Measurements from ENCODE around the gene DNMT3L.

DNMT3L gene

GRCh38 chr21:44267655-44268142 is 6.0 kb upstream of the DNMT3L start:
- Histone ChIP-seq H3K4me2 (ENCODE audit: low read depth, low read length, poor library complexity, severe bottlenecking) (no peak overlapping the region), H3K9me3 (ENCODE audit: insufficient read depth, low read length) (no peaks in the 10 kb centered on the region), H3F3A (ENCODE audit: insufficient read depth) (no peaks in the 10 kb centered on the region), H3K27ac (ENCODE audit: low read depth, low read length) (no peak overlapping the region), H3K36me3 (ENCODE audit: low read length) (no peaks in the 10 kb centered on the region), H3K79me2 (ENCODE audit: insufficient read depth, low read length) (no peaks in the 10 kb centered on the region), H3K9me2 (replicated peaks; ENCODE audit: insufficient read depth, low read length) (no peaks in the 10 kb centered on the region), H2AFZ (ENCODE audit: low read depth, low read length, severe bottlenecking) (no peak overlapping the region), H4K20me1 (ENCODE audit: low read depth, low read length) (no peaks in the 10 kb centered on the region), H3K4me3 (ENCODE audit: insufficient read depth, low read length, poor library complexity, severe bottlenecking) (no peak overlapping the region), H3K9ac (ENCODE audit: low read length) (no peak overlapping the region), H3K27me3 (ENCODE audit: low read length) (no peaks in the 10 kb centered on the region)
- TF ChIP-seq CTCF (IDR thresholded peaks at IDR 0.05; ENCODE audit: insufficient read depth, low read length, poor library complexity, severe bottlenecking) (peak; percentile 66), EZH2phosphoT487 (conservative IDR thresholded peaks at IDR 0.05; ENCODE audit: low read length) (no peak)

- H3K36me3 ChIP-seq (ENCODE audit: low read length), result no peaks in the 10 kb centered on the region
- no peak overlapping the region for H3K27ac ChIP-seq (ENCODE audit: low read depth, low read length)
- no peaks in the 10 kb centered on the region for H3F3A ChIP-seq (ENCODE audit: insufficient read depth)
- H3K4me2 ChIP-seq (ENCODE audit: low read depth, low read length, poor library complexity, severe bottlenecking), result no peak overlapping the region
- no peaks in the 10 kb centered on the region for H3K79me2 ChIP-seq (ENCODE audit: insufficient read depth, low read length)
- H3K9me2 ChIP-seq (replicated peaks; ENCODE audit: insufficient read depth, low read length), result no peaks in the 10 kb centered on the region
- no peak overlapping the region for H3K4me3 ChIP-seq (ENCODE audit: insufficient read depth, low read length, poor library complexity, severe bottlenecking)
- H4K20me1 ChIP-seq (ENCODE audit: low read depth, low read length), result no peaks in the 10 kb centered on the region
- H2AFZ ChIP-seq (ENCODE audit: low read depth, low read length, severe bottlenecking), result no peak overlapping the region
- H3K9me3 ChIP-seq (ENCODE audit: insufficient read depth, low read length), result no peaks in the 10 kb centered on the region
- TF ChIP-seq EZH2phosphoT487 (conservative IDR thresholded peaks at IDR 0.05; ENCODE audit: low read length) (no peak), CTCF (IDR thresholded peaks at IDR 0.05; ENCODE audit: insufficient read depth, low read length, poor library complexity, severe bottlenecking) (no peak)
- no peak overlapping the region for H3K9ac ChIP-seq (ENCODE audit: low read length)
- no peaks in the 10 kb centered on the region for H3K27me3 ChIP-seq (ENCODE audit: low read length)
Observed at GRCh38 chr21:44265734-44266270, 4.1 kb upstream of the DNMT3L start.

DNA sequence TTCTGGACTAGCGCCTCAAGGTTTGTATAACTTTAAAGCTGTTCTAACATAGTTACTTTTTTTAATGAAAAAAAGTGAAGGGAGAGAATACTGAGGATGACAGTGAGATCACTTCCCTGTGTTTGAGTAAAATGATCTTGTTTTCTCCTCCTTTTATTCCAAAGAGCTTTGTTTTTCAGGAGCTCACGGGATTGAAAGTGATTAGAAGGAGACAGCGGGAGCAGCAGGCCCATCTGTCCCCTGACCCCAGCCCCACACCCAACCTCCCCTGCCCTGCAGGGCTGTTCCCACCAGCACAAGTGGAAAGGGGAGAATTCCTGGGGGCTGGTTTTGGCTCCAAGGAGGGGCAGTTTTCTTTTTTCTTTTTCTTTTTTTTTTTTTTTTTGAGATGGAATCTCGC is 2.1 kb upstream of the DNMT3L start:
- TF ChIP-seq CTCF (IDR thresholded peaks at IDR 0.05; ENCODE audit: insufficient read depth, low read length, poor library complexity, severe bottlenecking), result no peak
- no peak for TF ChIP-seq EZH2phosphoT487 (conservative IDR thresholded peaks at IDR 0.05; ENCODE audit: low read length)
- Histone ChIP-seq H3F3A (ENCODE audit: insufficient read depth) (no peaks in the 10 kb centered on the region), H3K4me2 (ENCODE audit: low read depth, low read length, poor library complexity, severe bottlenecking) (no peak overlapping the region), H3K9me2 (replicated peaks; ENCODE audit: insufficient read depth, low read length) (no peaks in the 10 kb centered on the region), H3K36me3 (ENCODE audit: low read length) (no peaks in the 10 kb centered on the region), H3K4me3 (ENCODE audit: insufficient read depth, low read length, poor library complexity, severe bottlenecking) (no peak overlapping the region), H3K9me3 (ENCODE audit: insufficient read depth, low read length) (no peaks in the 10 kb centered on the region), H4K20me1 (ENCODE audit: low read depth, low read length) (no peaks in the 10 kb centered on the region), H3K9ac (ENCODE audit: low read length) (no peak overlapping the region), H2AFZ (ENCODE audit: low read depth, low read length, severe bottlenecking) (no peak overlapping the region), H3K27me3 (ENCODE audit: low read length) (no peaks in the 10 kb centered on the region), H3K27ac (ENCODE audit: low read depth, low read length) (no peak overlapping the region), H3K79me2 (ENCODE audit: insufficient read depth, low read length) (no peaks in the 10 kb centered on the region)

Measured in SU-DHL-6 (cell line).